Measurements from ENCODE around the gene KCNK18.
"Not testable (repeated sequence)": the region's sequence is repeated elsewhere in the genome, so short reads cannot be mapped to it uniquely, and the experiment has no call there.

Gene KCNK18

DNA sequence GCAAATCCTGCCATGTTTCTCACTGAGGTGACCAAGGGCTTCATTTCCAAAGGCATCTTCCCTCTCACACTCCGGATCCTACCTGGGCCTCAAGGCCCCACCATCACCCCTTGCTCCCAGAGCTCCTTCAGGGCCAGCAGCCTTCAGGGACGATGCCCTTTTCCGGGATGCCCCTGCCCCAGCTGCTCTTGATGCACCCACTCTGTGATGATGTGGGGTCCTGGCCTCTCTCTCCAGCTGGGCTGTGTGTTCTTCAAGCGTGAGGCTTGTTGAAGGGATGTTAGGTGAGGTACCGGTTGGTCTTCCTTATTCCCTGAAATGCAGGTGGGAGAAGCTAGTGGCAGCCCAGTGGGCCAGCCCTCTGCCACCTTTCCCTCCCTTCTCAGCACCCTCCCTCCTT, 25.3 kb downstream of the KCNK18 start:
- no peak for TF ChIP-seq CTCF (IDR thresholded peaks at IDR 0.05; ENCODE audit: low read length, missing control alignments)
- H3K4me3 ChIP-seq (replicated peaks; ENCODE audit: low read depth, low read length), result no peak overlapping the region
- DNase-seq (ENCODE audit: low read depth), result no peak

DNA sequence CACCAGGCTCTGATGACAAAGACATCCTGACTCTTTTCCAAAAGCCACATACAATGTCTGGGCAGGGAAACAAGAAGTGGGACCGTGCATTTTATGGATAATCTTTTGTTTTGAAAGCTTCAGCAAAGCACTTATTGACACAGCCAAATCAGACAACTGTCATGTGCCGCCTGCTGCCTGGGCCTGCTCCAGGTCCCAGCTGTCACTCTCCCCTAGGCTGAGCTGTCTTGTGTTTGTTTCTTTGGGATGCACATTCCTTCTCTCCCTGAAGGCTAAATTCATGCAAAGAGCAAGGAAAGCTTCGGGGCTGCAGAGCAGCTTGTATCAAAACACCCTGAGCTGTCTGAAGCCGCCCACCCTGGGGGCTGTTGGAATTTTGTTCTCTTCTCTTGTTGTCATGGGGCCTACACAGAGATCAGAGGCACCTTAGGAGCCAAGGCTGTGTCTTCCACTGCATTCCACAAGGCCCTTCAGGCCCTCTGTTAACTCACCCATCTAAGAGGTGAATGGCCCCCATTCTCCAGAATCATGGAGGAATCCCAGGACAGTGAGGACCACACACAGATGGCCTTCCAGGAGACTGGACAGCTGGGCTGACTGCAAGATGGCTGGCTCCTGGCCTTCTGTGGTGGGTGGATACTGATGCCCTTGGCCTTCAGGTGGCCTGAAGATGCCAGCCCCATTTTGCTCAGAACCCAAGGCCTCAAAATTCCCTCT, 25.8 kb downstream of the KCNK18 start:
- DNase-seq (ENCODE audit: low read depth), result no peak
- no peak overlapping the region for H3K4me3 ChIP-seq (replicated peaks; ENCODE audit: low read depth, low read length)
- no peak for TF ChIP-seq CTCF (IDR thresholded peaks at IDR 0.05; ENCODE audit: low read length, missing control alignments)

GRCh38 chr10:117223693-117224430, 26.6 kb downstream of the KCNK18 start:
- TF ChIP-seq CTCF (IDR thresholded peaks at IDR 0.05; ENCODE audit: low read length, missing control alignments), result no peak
- H3K4me3 ChIP-seq (replicated peaks; ENCODE audit: low read depth, low read length), result no peak overlapping the region

DNA sequence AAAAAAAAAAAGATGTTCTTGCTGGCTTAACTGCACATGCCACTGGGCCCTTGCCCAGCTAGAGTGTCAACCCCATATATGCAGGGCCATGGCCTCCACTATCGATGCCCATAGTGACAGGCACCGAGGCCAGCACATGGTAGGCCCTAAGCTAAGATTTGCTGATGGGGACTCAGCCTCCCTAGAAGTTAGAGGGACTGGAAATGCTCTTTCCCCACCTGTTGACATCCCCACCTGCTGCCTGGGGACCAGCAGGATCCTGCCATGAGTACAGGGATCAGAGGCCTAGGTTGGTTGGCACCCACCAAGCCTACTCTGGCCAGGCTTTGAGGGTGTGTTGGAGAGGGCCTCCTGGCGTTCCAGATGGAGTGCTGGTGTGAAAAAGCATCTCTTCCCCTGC, 27.6 kb downstream of the KCNK18 start:
- TF ChIP-seq CTCF (IDR thresholded peaks at IDR 0.05; ENCODE audit: low read length, missing control alignments), result no peak
- no peak for DNase-seq (ENCODE audit: low read depth)
- no peak overlapping the region for H3K4me3 ChIP-seq (replicated peaks; ENCODE audit: low read depth, low read length)

More at GRCh38 chr10:117223693-117224430, 26.6 kb downstream of the KCNK18 start:
- no peak for DNase-seq (ENCODE audit: low read depth)

DNA sequence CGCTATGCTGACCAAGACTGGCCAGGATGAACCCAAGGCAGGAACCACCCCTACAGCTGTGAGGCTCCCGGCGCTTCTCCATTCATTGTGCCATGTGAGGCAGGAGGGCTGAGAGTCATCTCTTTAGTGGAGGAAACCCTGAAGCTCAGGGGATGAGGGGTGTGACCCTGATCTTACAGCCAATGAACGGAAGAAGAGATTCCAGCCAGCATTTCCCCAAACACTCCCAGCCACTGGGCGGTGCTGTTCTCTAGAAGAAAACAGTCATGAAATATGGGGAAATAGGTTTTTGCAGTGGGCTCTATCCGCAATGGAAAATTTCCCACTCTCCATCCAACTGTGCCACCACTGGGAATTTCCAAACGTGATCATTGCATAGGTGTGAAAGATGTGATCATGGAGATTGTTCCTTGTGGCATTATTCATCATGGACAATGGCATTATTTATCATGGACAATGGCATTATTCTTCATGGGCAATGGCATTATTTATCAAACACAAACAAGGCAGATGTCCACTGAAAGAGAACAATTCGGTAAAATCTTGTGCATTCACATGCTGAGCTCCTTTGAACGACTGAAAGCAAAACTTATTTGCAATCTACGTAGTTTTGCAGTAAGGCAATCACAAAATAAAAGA, 29.6 kb downstream of the KCNK18 start:
- peak; percentile 41 for DNase-seq (ENCODE audit: low read depth)

GRCh38 chr10:117228210-117228609, 30.9 kb downstream of the KCNK18 start:
- TF ChIP-seq CTCF (IDR thresholded peaks at IDR 0.05; ENCODE audit: low read length, missing control alignments), result no peak
- no peak overlapping the region for H3K4me3 ChIP-seq (replicated peaks; ENCODE audit: low read depth, low read length)
- no peak for DNase-seq (ENCODE audit: low read depth)

More for the DNA sequence above, 29.6 kb downstream of the KCNK18 start:
- peak; percentile 61 for TF ChIP-seq CTCF (IDR thresholded peaks at IDR 0.05; ENCODE audit: low read length, missing control alignments)
- no peak overlapping the region for H3K4me3 ChIP-seq (replicated peaks; ENCODE audit: low read depth, low read length)

GRCh38 chr10:117230107-117230506, 32.8 kb downstream of the KCNK18 start:
- not testable (repeated sequence) for H3K4me3 ChIP-seq (replicated peaks; ENCODE audit: low read depth, low read length); DNase-seq (ENCODE audit: low read depth)

Measured in fibroblast of pulmonary artery (primary cell).